ENCODE results near the gene DPH7.
"Not testable (repeated sequence)": the region's sequence is repeated elsewhere in the genome, so short reads cannot be mapped to it uniquely, and the experiment has no call there.

Gene DPH7

GRCh38 chr9:137606005-137606621 lies 27.4 kb upstream of the DPH7 start:
- DNase-seq (ENCODE audit: low read depth): no peak

GRCh38 chr9:137605121-137606004 lies 26.6 kb upstream of the DPH7 start, which contains the start of gene ARRDC1:
Gene ARRDC1, plus strand, starts transcription at chr9:137605686. Its CDS starts 32 bp downstream, at chr9:137605718.
- DNase-seq (ENCODE audit: low read depth): peak; percentile 70

- DNase-seq (ENCODE audit: low read depth): no peak
Observed at GRCh38 chr9:137604345-137605086, 25.8 kb upstream of the DPH7 start.

GRCh38 chr9:137603879-137604278 lies 25.2 kb upstream of the DPH7 start:
- DNase-seq (ENCODE audit: low read depth): no peak

- DNase-seq (ENCODE audit: low read depth): no peak
Observed at GRCh38 chr9:137602661-137603060, 23.9 kb upstream of the DPH7 start.

- no peak for DNase-seq (ENCODE audit: low read depth)
Observed at GRCh38 chr9:137598943-137599342, 20.2 kb upstream of the DPH7 start.

GRCh38 chr9:137596577-137596976 lies 17.9 kb upstream of the DPH7 start:
- DNase-seq (ENCODE audit: low read depth): not testable (repeated sequence)

- DNase-seq (ENCODE audit: low read depth): no peak
Observed at GRCh38 chr9:137593176-137593575, 14.5 kb upstream of the DPH7 start.

- no peak for DNase-seq (ENCODE audit: low read depth)
Observed at GRCh38 chr9:137592767-137593166, 14.0 kb upstream of the DPH7 start.

GRCh38 chr9:137590469-137591383 lies 12.0 kb upstream of the DPH7 start, which contains the start of gene ZMYND19:
Gene ZMYND19, minus strand, starts transcription at chr9:137590512. Its CDS starts 249 bp downstream, at chr9:137590263.
- peak; percentile 72 for DNase-seq (ENCODE audit: low read depth)

- DNase-seq (ENCODE audit: low read depth): no peak
Observed at GRCh38 chr9:137590123-137590468, 11.4 kb upstream of the DPH7 start.

- DNase-seq (ENCODE audit: low read depth): no peak
Observed at GRCh38 chr9:137589441-137590122, 10.9 kb upstream of the DPH7 start.

GRCh38 chr9:137588891-137589290 lies 10.2 kb upstream of the DPH7 start:
- DNase-seq (ENCODE audit: low read depth): no peak

GRCh38 chr9:137588311-137588710 lies 9.6 kb upstream of the DPH7 start:
- DNase-seq (ENCODE audit: low read depth): no peak

- no peak for DNase-seq (ENCODE audit: low read depth)
Observed at GRCh38 chr9:137586854-137587253, 8.1 kb upstream of the DPH7 start.

- no peak for DNase-seq (ENCODE audit: low read depth)
Observed at GRCh38 chr9:137583957-137584356, 5.2 kb upstream of the DPH7 start.

- no peak for DNase-seq (ENCODE audit: low read depth)
Observed at GRCh38 chr9:137583347-137583746, 4.6 kb upstream of the DPH7 start.

GRCh38 chr9:137582286-137582860 lies 3.6 kb upstream of the DPH7 start:
- DNase-seq (ENCODE audit: low read depth): peak; percentile 13

GRCh38 chr9:137581361-137582285 lies 2.9 kb upstream of the DPH7 start:
- no peak for DNase-seq (ENCODE audit: low read depth)

GRCh38 chr9:137580954-137581322 lies 2.2 kb upstream of the DPH7 start:
- no peak for DNase-seq (ENCODE audit: low read depth)
